GM10266 (cell line): ENCODE results near the gene STAT2.

Source experiments
- DNase-seq: peaks from one replicate; pipeline ENCODE4 v3.0.0; 2012; ENCODE audit errors: extremely low spot score
- TF ChIP-seq, protein P1 (sequence below): IDR thresholded peaks from 2 replicates; pipeline ENCODE4 v1.5.1; 2012; ENCODE audit warnings: mild to moderate bottlenecking, low read depth; ENCODE audit not compliant: control insufficient read depth, insufficient read depth; ENCODE audit errors: missing control alignments

The STAT2 gene

GRCh38 chr12:56374726-56375597 is 15.1 kb upstream of the STAT2 start:
- TF ChIP-seq, protein P1, sequence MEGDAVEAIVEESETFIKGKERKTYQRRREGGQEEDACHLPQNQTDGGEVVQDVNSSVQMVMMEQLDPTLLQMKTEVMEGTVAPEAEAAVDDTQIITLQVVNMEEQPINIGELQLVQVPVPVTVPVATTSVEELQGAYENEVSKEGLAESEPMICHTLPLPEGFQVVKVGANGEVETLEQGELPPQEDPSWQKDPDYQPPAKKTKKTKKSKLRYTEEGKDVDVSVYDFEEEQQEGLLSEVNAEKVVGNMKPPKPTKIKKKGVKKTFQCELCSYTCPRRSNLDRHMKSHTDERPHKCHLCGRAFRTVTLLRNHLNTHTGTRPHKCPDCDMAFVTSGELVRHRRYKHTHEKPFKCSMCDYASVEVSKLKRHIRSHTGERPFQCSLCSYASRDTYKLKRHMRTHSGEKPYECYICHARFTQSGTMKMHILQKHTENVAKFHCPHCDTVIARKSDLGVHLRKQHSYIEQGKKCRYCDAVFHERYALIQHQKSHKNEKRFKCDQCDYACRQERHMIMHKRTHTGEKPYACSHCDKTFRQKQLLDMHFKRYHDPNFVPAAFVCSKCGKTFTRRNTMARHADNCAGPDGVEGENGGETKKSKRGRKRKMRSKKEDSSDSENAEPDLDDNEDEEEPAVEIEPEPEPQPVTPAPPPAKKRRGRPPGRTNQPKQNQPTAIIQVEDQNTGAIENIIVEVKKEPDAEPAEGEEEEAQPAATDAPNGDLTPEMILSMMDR: no peak

DNA sequence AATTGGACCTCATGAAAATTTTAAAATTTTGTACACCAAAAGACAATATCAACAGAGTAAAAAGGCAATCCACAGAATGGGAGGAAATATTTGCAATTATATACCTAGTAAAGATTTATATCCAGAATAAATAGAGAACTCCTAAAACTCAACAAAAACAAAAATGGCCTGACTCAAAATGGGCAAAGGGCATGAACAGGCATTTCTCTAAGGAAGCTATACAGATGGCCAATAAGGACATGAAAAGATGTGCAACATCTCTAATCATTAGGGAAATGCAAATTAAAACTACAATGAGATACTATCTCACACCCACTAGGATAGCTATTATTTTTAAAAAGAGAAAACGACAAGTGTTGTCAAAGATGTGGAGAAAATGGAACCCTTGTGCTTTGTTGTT is 13.6 kb upstream of the STAT2 start:
- no peak for DNase-seq
- TF ChIP-seq, protein P1: no peak

More at GRCh38 chr12:56374726-56375597, 15.1 kb upstream of the STAT2 start:
- no peak for DNase-seq

DNA sequence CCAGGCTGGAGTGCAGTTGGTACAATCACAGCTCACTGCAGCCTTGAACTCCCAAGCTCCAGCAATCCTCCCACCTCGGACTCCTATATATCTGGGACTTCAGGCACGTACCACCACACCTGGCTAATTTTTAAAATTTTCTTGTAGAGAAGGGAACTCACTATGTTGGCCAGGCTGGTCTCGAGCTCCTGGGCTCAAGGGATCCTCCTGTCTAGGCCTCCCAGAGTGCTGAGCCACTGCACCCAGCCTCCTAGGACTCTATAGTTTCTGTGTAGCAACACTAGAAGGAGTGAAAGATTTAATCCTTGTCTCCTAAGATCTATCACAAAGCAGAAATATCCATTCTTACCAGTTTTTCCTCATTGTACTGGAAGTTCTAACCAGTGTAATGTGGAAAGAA is 7.0 kb upstream of the STAT2 start:
- no peak for DNase-seq
- TF ChIP-seq, protein P1: no peak

DNA sequence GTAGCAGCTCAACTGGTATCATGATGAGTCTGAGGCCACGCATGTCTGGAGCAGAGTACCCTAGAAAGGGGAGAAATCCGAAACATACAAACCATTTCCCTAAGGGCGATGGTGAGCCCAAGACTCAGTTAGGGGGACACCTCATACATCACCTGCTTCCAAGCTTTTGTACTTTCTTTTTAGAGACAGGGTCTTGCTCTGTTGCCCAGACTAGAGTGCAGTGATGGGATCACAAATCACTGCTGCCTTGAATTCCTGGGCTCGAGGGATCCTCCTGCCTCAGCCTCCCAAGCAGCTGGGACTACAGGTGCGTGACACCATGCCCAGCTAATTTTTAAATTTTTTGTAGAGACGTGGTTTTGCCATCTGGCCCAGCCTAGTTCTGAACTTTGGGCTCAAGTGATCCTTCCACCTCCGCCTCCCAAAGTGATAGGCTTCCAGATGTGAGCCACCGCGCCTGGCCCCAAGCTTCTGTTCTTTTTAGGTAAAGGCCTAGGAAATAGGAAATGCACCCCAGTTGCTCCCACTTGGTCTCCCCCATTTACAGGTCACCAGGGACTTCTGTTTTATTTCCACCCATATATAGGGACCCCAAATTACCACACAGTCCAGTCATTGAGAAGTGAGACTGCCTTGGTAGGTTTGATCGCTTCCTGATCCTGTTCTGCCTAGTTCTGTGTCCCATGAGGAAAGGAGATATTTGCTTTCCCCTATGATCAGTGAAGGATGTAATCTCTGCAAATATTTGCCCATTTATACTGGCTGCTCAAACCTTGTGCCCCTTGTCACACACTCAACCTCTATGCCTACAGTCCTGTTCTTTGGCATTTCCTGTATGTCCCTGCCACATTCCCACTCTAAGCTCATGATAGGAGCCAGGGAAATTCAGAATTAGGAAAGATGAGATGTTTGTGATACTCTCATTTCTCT is 2.5 kb upstream of the STAT2 start, which contains the start of gene APOF:
TSS of gene APOF (minus strand) at position 728 of the 930 bp plus-strand sequence. CDS start at position 616, 112 bp downstream.
- DNase-seq: no peak
- TF ChIP-seq, protein P1: no peak

DNA sequence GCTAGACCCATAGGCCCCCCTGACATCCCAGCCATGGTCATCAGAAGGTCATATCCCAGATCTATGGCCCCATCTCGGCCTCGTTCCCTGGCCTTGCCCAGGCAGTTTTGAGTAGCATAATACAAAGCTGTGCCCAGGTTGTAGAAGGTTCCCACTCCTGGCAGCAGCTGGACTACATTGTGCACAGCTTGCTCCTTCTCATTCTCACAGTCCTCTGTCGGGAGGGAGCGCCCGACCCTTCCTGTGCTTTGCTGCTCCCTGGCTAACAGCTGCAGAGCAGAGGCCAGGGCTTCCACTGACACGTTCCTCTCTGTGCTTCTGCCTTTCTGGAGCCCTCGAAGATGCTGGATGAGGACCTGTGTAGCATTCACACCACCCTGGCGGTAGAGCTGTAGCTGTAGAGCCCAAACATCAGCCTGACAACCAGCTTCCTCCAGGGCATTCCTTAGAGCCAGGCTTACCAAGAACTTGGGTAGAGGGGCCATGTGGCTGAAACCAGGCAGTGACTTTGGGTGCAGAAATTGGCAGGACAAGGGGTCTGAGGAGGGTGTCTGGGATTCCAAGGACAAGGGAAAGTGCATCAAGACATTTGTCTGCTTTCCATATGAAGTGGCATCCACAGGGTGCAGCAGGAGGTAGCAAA is 1.7 kb upstream of the STAT2 start:
- TF ChIP-seq, protein P1: no peak
- no peak for DNase-seq

- TF ChIP-seq, protein P1: no peak
- DNase-seq: no peak
Measured at GRCh38 chr12:56358836-56359532, 923 bp downstream of the STAT2 start.
